H9 (cell line): ENCODE measurements around the gene CYRIA. TPM values are rescaled to one million over a fixed set of nuclear protein-coding genes. Genes with fewer than 3 reads are reported as not detected.

Source experiments
- DNase-seq: peaks from one replicate; pipeline ENCODE4 v3.0.0-alpha.2; 2017
- H2AFZ ChIP-seq: one replicate; pipeline ENCODE4 v1.6.1; 2013; ENCODE audit warnings: mild to moderate bottlenecking, low read length, control low read depth, moderate library complexity
- H2AK5ac ChIP-seq: 2 replicates; pipeline ENCODE4 v1.6.1; 2013; ENCODE audit warnings: low read length, control low read depth, mixed read lengths; ENCODE audit not compliant: insufficient read length
- H2BK120ac ChIP-seq: one replicate; pipeline ENCODE4 v1.6.1; 2013; ENCODE audit warnings: low read depth, mild to moderate bottlenecking, low read length, control low read depth, inconsistent platforms; ENCODE audit not compliant: poor library complexity, severe bottlenecking
- H2BK12ac ChIP-seq: 2 replicates; pipeline ENCODE4 v1.6.1; 2013; ENCODE audit warnings: low read length, control low read depth, mixed read lengths, low read depth; ENCODE audit not compliant: insufficient read length
- H2BK15ac ChIP-seq: 2 replicates; pipeline ENCODE4 v1.6.1; 2013; ENCODE audit warnings: low read depth, low read length, control low read depth
- H2BK20ac ChIP-seq: one replicate; pipeline ENCODE4 v1.6.1; 2013; ENCODE audit warnings: low read depth, mild to moderate bottlenecking, low read length, control low read depth, inconsistent platforms; ENCODE audit not compliant: poor library complexity, severe bottlenecking
- H2BK5ac ChIP-seq: 2 replicates; pipeline ENCODE4 v1.6.1; 2013; ENCODE audit warnings: low read length, control low read depth, mixed read lengths; ENCODE audit not compliant: insufficient read length
- H3K14ac ChIP-seq: 2 replicates; pipeline ENCODE4 v1.6.1; 2013; ENCODE audit warnings: low read length, control low read depth; ENCODE audit not compliant: insufficient read depth
- H3K18ac ChIP-seq: 2 replicates; pipeline ENCODE4 v1.6.1; 2013; ENCODE audit warnings: low read depth, mild to moderate bottlenecking, mixed read lengths, low read length, control low read depth; ENCODE audit not compliant: insufficient read length
- H3K23ac ChIP-seq: 2 replicates; pipeline ENCODE4 v1.6.1; 2013; ENCODE audit warnings: low read length, control low read depth, mixed read lengths, low read depth; ENCODE audit not compliant: insufficient read length
- H3K23me2 ChIP-seq: 2 replicates; pipeline ENCODE4 v1.6.1; 2013; ENCODE audit warnings: low read depth, mild to moderate bottlenecking, mixed read lengths, low read length, control low read depth; ENCODE audit not compliant: insufficient read length, poor library complexity, severe bottlenecking
- H3K27ac ChIP-seq: 2 replicates; pipeline ENCODE4 v1.5.1; 2013; ENCODE audit warnings: low read length, control low read depth, mixed read lengths, low read depth; ENCODE audit not compliant: insufficient read length
- H3K27me3 ChIP-seq: 2 replicates; pipeline ENCODE4 v1.6.1; 2013; ENCODE audit warnings: low read length, control low read depth, inconsistent platforms; ENCODE audit not compliant: insufficient read depth
- H3K4ac ChIP-seq: 2 replicates; pipeline ENCODE4 v1.6.1; 2013; ENCODE audit warnings: low read depth, mild to moderate bottlenecking, control low read depth, inconsistent platforms, low read length, moderate library complexity
- H3K4me1 ChIP-seq: 2 replicates; pipeline ENCODE4 v1.6.1; 2013; ENCODE audit warnings: low read length, control low read depth, inconsistent platforms; ENCODE audit not compliant: insufficient read depth
- H3K4me2 ChIP-seq: 2 replicates; pipeline ENCODE4 v1.6.1; 2013; ENCODE audit warnings: low read length, control low read depth, mixed read lengths; ENCODE audit not compliant: insufficient read length, insufficient read depth
- H3K56ac ChIP-seq: 2 replicates; pipeline ENCODE4 v1.6.1; 2013; ENCODE audit warnings: low read depth, mild to moderate bottlenecking, mixed read lengths, low read length, control low read depth; ENCODE audit not compliant: insufficient read length
- H3K79me1 ChIP-seq: 2 replicates; pipeline ENCODE4 v1.6.1; 2013; ENCODE audit warnings: low read depth, mild to moderate bottlenecking, moderate library complexity, low read length, control low read depth, inconsistent platforms; ENCODE audit not compliant: insufficient read depth, poor library complexity, severe bottlenecking
- H3K79me2 ChIP-seq: 2 replicates; pipeline ENCODE4 v1.6.1; 2013; ENCODE audit warnings: low read length, control low read depth, inconsistent platforms; ENCODE audit not compliant: insufficient read depth
- H3K9ac ChIP-seq: 2 replicates; pipeline ENCODE4 v1.6.1; 2013; ENCODE audit warnings: low read length, control low read depth, mixed read lengths; ENCODE audit not compliant: insufficient read length; ENCODE audit errors: extremely low read depth
- H3K9me3 ChIP-seq: one replicate; pipeline ENCODE4 v1.6.1; 2013; ENCODE audit warnings: low read depth, low read length, inconsistent platforms; ENCODE audit not compliant: control insufficient read depth
- H3T11ph ChIP-seq: one replicate; pipeline ENCODE4 v1.6.1; 2013; ENCODE audit warnings: mild to moderate bottlenecking, low read length, control low read depth, inconsistent platforms
- H4K20me1 ChIP-seq: one replicate; pipeline ENCODE4 v1.6.1; 2013; ENCODE audit not compliant: control insufficient read depth, insufficient read length, insufficient read depth
- H4K5ac ChIP-seq: 2 replicates; pipeline ENCODE4 v1.6.1; 2013; ENCODE audit warnings: low read depth, mild to moderate bottlenecking, mixed read lengths, low read length, control low read depth; ENCODE audit not compliant: insufficient read length
- H4K8ac ChIP-seq: replicated peaks from 2 replicates; pipeline ENCODE4 v1.6.1; 2013; ENCODE audit warnings: low read length, control low read depth, mixed read lengths, low read depth; ENCODE audit not compliant: insufficient read length
- H4K91ac ChIP-seq: 2 replicates; pipeline ENCODE4 v1.6.1; 2013; ENCODE audit warnings: low read depth, mild to moderate bottlenecking, moderate library complexity, mixed read lengths, low read length, control low read depth; ENCODE audit not compliant: insufficient read length
- H3K27ac Mint-ChIP-seq, 3 experiments: 2 replicates in 2 of 3; 3 replicates in 1 of 3; pipeline ENCODE4 v1.8.0; 2020 to 2021; ENCODE audit warnings: mixed read lengths in 3 of 3, mild to moderate bottlenecking in 1 of 3, moderate library complexity in 1 of 3
- H3K27me3 Mint-ChIP-seq: 2 replicates; pipeline ENCODE4 v1.8.0; 2021; ENCODE audit warnings: low read depth, mild to moderate bottlenecking, moderate library complexity, mixed read lengths
- H3K36me3 Mint-ChIP-seq, 3 experiments: 2 replicates in 2 of 3; 3 replicates in 1 of 3; pipeline ENCODE4 v1.8.0; 2020 to 2021; ENCODE audit warnings: low read depth in 3 of 3, mixed read lengths in 3 of 3; ENCODE audit not compliant: insufficient read depth in 1 of 3
- H3K4me1 Mint-ChIP-seq, 2 experiments: 2 replicates each; pipeline ENCODE4 v1.8.0; 2020; ENCODE audit warnings: mixed read lengths in 2 of 2
- H3K4me3 Mint-ChIP-seq, 2 experiments: 2 replicates in 1 of 2; 3 replicates in 1 of 2; pipeline ENCODE4 v1.8.0; 2020 to 2021; ENCODE audit warnings: mild to moderate bottlenecking in 2 of 2, mixed read lengths in 2 of 2, moderate library complexity in 1 of 2
- H3K9me3 Mint-ChIP-seq, 2 experiments: 2 replicates in 1 of 2; 3 replicates in 1 of 2; pipeline ENCODE4 v1.8.0; 2020; ENCODE audit warnings: mild to moderate bottlenecking in 2 of 2, mixed read lengths in 2 of 2, moderate library complexity in 1 of 2
- CTCF ChIP-seq: fragments of 200-600 bp; sonication (generic); conservative IDR thresholded peaks from 3 replicates; pipeline ENCODE4 v1.8.0; 2021; ENCODE audit warnings: antibody characterized with exemption, mild to moderate bottlenecking
- WGBS: extraction: QIAGEN DNeasy Blood & Tissue Kit; methylation state at CpG from one replicate; pipeline ENCODE4 v1.1.7; 2013; ENCODE audit warnings: missing lambda C conversion rate, low lambda C conversion rate, mixed read lengths; ENCODE audit not compliant: insufficient read length; ENCODE audit errors: extremely low coverage; 5-methylcytosine and 5-hydroxymethylcytosine counted together
- total RNA-seq: library from RNA; stranded (reverse); gene quantifications from 2 replicates; pipeline ENCODE4 v1.2.1, GENCODE V29; 2021

Gene CYRIA
- total RNA-seq, 1 experiment from 2014 or later, result 2.3 TPM

- peaks cover 2% of the 10 kb centered on the region; the same call in 1 of the 2 replicates for H3K4me1 ChIP-seq
Measured at GRCh38 chr2:16658076-16658739, 7.4 kb downstream of the CYRIA start.

More at GRCh38 chr2:16658076-16658739, 7.4 kb downstream of the CYRIA start:
- Histone ChIP-seq H3K9ac (no peak overlapping the region), H3K56ac (no peak overlapping the region), H3K18ac (no peak overlapping the region), H3K14ac (no peak overlapping the region), H4K5ac (no peak overlapping the region), H3K4me2 (no peak overlapping the region), H3T11ph (no peak overlapping the region), H3K4ac (no peak overlapping the region), H3K79me1 (no peaks in the 10 kb centered on the region), H2BK20ac (no peak overlapping the region), H2BK15ac (no peak overlapping the region), H3K27me3 (no peaks in the 10 kb centered on the region), H2BK5ac (no peak overlapping the region), H2BK120ac (no peak overlapping the region), H4K91ac (no peak overlapping the region), H2AFZ (no peak overlapping the region), H3K9me3 (no peaks in the 10 kb centered on the region), H4K8ac (no peak overlapping the region), H3K79me2 (0 out of 2 replicates have a peak, but pooled peaks cover 2% of the 10 kb centered on the region), H3K23ac (no peak overlapping the region), H3K23me2 (no peaks in the 10 kb centered on the region), H2AK5ac (no peak overlapping the region), H4K20me1 (no peaks in the 10 kb centered on the region), H2BK12ac (no peak overlapping the region), H3K27ac (no peak overlapping the region)
- H3K27me3 Mint-ChIP-seq, result peaks cover 4% of the 10 kb centered on the region
- H3K36me3 Mint-ChIP-seq, result no peaks in the 10 kb centered on the region
- H3K4me1 Mint-ChIP-seq, result peaks cover 7 to 11% of the 10 kb centered on the region in 2 experiments
- no peak for DNase-seq
- WGBS, result no CpG with 5 or more reads among the region's 3 CpGs
- no peak overlapping the region for H3K4me3 Mint-ChIP-seq
- H3K27ac Mint-ChIP-seq, result no peak overlapping the region
- no peaks in the 10 kb centered on the region for H3K9me3 Mint-ChIP-seq
- no peak for TF ChIP-seq CTCF
